T-cell (primary cell): Measurements from ENCODE around the gene ME2. TPM values are rescaled to one million over a fixed set of nuclear protein-coding genes. Genes with fewer than 3 reads are reported as not detected.
"Not testable (repeated sequence)": the region's sequence is repeated elsewhere in the genome, so short reads cannot be mapped to it uniquely, and the experiment has no call there.

Source experiments
- ATAC-seq, 4 experiments: fragments of 200-7000 bp in 3 of 4; fragments of 150-1000 bp in 1 of 4; cut with Tn5 transposase; replicated peaks in 1 of 4; 1 replicate in 3 of 4; 2 replicates in 1 of 4; pipeline ENCODE4 v1.10.0; 2021; ENCODE audit warnings: moderate library complexity in 3 of 4, mild to moderate bottlenecking in 2 of 4, moderate number of reproducible peaks in 1 of 4
- CTCF ChIA-PET, 2 donors: fragments of 300-600 bp; sonication (Branson Sonifier 250); formaldehyde crosslinking; loops; one replicate each; lab custom pipeline; 2022; ENCODE audit warnings: antibody characterized with exemption in 2 of 2; lab: Charles Lee
- POLR2A ChIA-PET, 2 donors: fragments of 300-600 bp; sonication (Branson Sonifier 250); formaldehyde crosslinking; loops; one replicate each; lab custom pipeline; 2022; ENCODE audit warnings: antibody characterized with exemption in 2 of 2; lab: Charles Lee
- DNase-seq, 35 experiments: peaks; one replicate each; pipeline versions ENCODE4 v3.0.0 to v3.0.0-alpha.2; 2013 to 2023
- H3K27ac ChIP-seq: one replicate; pipeline ENCODE4 v1.5.1; 2013; ENCODE audit warnings: low read length
- H3K27me3 ChIP-seq, 2 experiments: replicated peaks in 1 of 2; 1 replicate in 1 of 2; 2 replicates in 1 of 2; pipeline versions ENCODE4 v1.6.1 to v1.7.0; 2013; ENCODE audit warnings: low read length in 1 of 2, mixed read lengths in 1 of 2; ENCODE audit not compliant: control insufficient read depth in 2 of 2, insufficient read depth in 2 of 2; ENCODE audit errors: extremely low read depth in 1 of 2
- H3K36me3 ChIP-seq, 2 donors: 1 replicate in 1 of 2; 2 replicates in 1 of 2; pipeline versions ENCODE4 v1.6.1 to v1.7.0; 2013; ENCODE audit warnings: low read length in 1 of 2; ENCODE audit not compliant: control insufficient read depth in 2 of 2, insufficient read depth in 1 of 2; ENCODE audit errors: extremely low read depth in 1 of 2
- H3K4me1 ChIP-seq, 2 experiments: 1 replicate in 1 of 2; 2 replicates in 1 of 2; pipeline versions ENCODE4 v1.6.1 to v1.7.0; 2013; ENCODE audit warnings: low read length in 2 of 2, mixed read lengths in 1 of 2; ENCODE audit not compliant: insufficient read depth in 2 of 2, control insufficient read depth in 1 of 2; ENCODE audit errors: extremely low read depth in 1 of 2
- H3K4me3 ChIP-seq, 2 donors: 1 replicate in 1 of 2; 2 replicates in 1 of 2; pipeline versions ENCODE4 v1.5.1 to v1.7.0; 2013; ENCODE audit warnings: mild to moderate bottlenecking in 2 of 2, low read length in 1 of 2, moderate library complexity in 1 of 2; ENCODE audit not compliant: control insufficient read depth in 1 of 2; ENCODE audit errors: extremely low read depth in 1 of 2
- H3K9me3 ChIP-seq: 2 replicates; pipeline ENCODE4 v1.7.0; 2013
- H3K27ac Mint-ChIP-seq, 2 donors: one replicate each; pipeline ENCODE4 v1.8.0; 2020 to 2021; ENCODE audit warnings: mild to moderate bottlenecking in 2 of 2, mixed read lengths in 2 of 2
- H3K27me3 Mint-ChIP-seq, 2 donors: one replicate each; pipeline ENCODE4 v1.8.0; 2021 to 2022; ENCODE audit warnings: mixed read lengths in 2 of 2
- H3K36me3 Mint-ChIP-seq: one replicate; pipeline ENCODE4 v1.8.0; 2021; ENCODE audit warnings: mixed read lengths
- H3K4me1 Mint-ChIP-seq, 3 donors: one replicate each; pipeline ENCODE4 v1.8.0; 2020 to 2022; ENCODE audit warnings: mixed read lengths in 3 of 3, mild to moderate bottlenecking in 1 of 3
- H3K4me3 Mint-ChIP-seq, 3 donors: one replicate each; pipeline ENCODE4 v1.8.0; 2020 to 2022; ENCODE audit warnings: mild to moderate bottlenecking in 3 of 3, mixed read lengths in 3 of 3, moderate library complexity in 3 of 3
- H3K9me3 Mint-ChIP-seq, 3 donors: one replicate each; pipeline ENCODE4 v1.8.0; 2020 to 2022; ENCODE audit warnings: mixed read lengths in 3 of 3
- WGBS: methylation state at CpG from one replicate; pipeline ENCODE4 v1.1.5; 2013; ENCODE audit warnings: missing lambda C conversion rate; ENCODE audit not compliant: insufficient coverage; 5-methylcytosine and 5-hydroxymethylcytosine counted together
- total RNA-seq, 35 experiments: library from RNA in 6 of 35; stranded (reverse) in 6 of 35; fragments of 120-200 nt in 1 of 35; gene quantifications; one replicate each; pipeline versions ENCODE4 v1.2.1 to v1.2.4 and lab custom pipeline; 2013 to 2026

The ME2 gene
- total RNA-seq (10 to 100 TPM; 30.5 to 42.6 (median 39.9) TPM), total RNA-seq (lab: John Stamatoyannopoulos, UW) (39.9 to 252 (median 72.1) reads per million in 29 experiments)
- 55.5 TPM for total RNA-seq (2013)

- no peaks in the 10 kb centered on the region for H3K36me3 ChIP-seq
- Mint-ChIP-seq H3K4me3 (peak within 1 kb of the TSS; percentile 95 to 99 (median 98)), H3K27ac (peak within 1 kb of the TSS; percentile 97 to 99), H3K36me3 (peaks cover 3% of the 10 kb centered on the region), H3K9me3 (no peaks in the 10 kb centered on the region), H3K4me1 (peaks cover 23 to 37% (median 33%) of the 10 kb centered on the region in 3 donors), H3K27me3 (no peaks in the 10 kb centered on the region)
- H3K27me3 ChIP-seq = no peaks in the 10 kb centered on the region
- peaks cover 11 to 20% of the 10 kb centered on the region in 2 experiments for H3K4me1 ChIP-seq
- under 1% methylated on average over 76 of the region's 78 CpGs for WGBS
- POLR2A ChIA-PET = interaction anchor here (0.6 to 1.2 kb wide), 7 partner anchors 73 to 320 kb away, joined by 3 to 6 read pairs (median 3); partner anchors contain the start of gene SMAD4 (in 1 of the 2)
- peak within 1 kb of the TSS; percentile 96 for H3K27ac ChIP-seq
- H3K9me3 ChIP-seq = no peaks in the 10 kb centered on the region
- ATAC-seq = peak; percentile 91 to 94 (median 92)
- CTCF ChIA-PET = interaction anchor here in 1 of 2 donors (0.5 to 1.4 kb wide), 10 partner anchors 10 to 188 kb away, joined by 3 to 7 read pairs (median 4); partner anchors contain the start of genes ELAC1 and SMAD4
- peak; percentile 70 to 92 (median 83) for DNase-seq
- H3K4me3 ChIP-seq = peak within 1 kb of the TSS; percentile 87 to 90
Observed at GRCh38 chr18:50878345-50879301, at the start of gene ME2. TSS of gene ME2 (plus strand) at chr18:50879118. CDS start at chr18:50895821, 16,703 bp downstream.

GRCh38 chr18:50829644-50830043 lies 49.3 kb upstream of the ME2 start:
- ChIA-PET CTCF (no interaction called here), POLR2A (no interaction called here)
- H3K9me3 Mint-ChIP-seq = no peaks in the 10 kb centered on the region
- no peaks in the 10 kb centered on the region for H3K36me3 Mint-ChIP-seq
- no peak for ATAC-seq
- no peak overlapping the region for H3K27ac ChIP-seq
- H3K4me3 Mint-ChIP-seq = no peak overlapping the region
- H3K4me1 ChIP-seq = no peaks in the 10 kb centered on the region
- no peaks in the 10 kb centered on the region for H3K9me3 ChIP-seq
- H3K4me3 ChIP-seq = no peak overlapping the region
- no peak overlapping the region for H3K27ac Mint-ChIP-seq
- DNase-seq = no peak
- H3K36me3 ChIP-seq = no peaks in the 10 kb centered on the region
- WGBS = 100% methylated on average over 2 of the region's 5 CpGs
- H3K4me1 Mint-ChIP-seq = no peaks in the 10 kb centered on the region
- no peaks in the 10 kb centered on the region for H3K27me3 Mint-ChIP-seq
- H3K27me3 ChIP-seq = peaks cover 0 to 3% of the 10 kb centered on the region in 2 experiments

GRCh38 chr18:50830544-50830943 lies 48.4 kb upstream of the ME2 start:
- Mint-ChIP-seq H3K27ac (no peak overlapping the region), H3K9me3 (no peaks in the 10 kb centered on the region), H3K36me3 (no peaks in the 10 kb centered on the region), H3K4me3 (no peak overlapping the region), H3K27me3 (no peaks in the 10 kb centered on the region), H3K4me1 (no peaks in the 10 kb centered on the region)
- DNase-seq (no peak), ATAC-seq (no peak)
- POLR2A ChIA-PET = no interaction called here
- no peaks in the 10 kb centered on the region for H3K4me1 ChIP-seq
- H3K4me3 ChIP-seq = no peak overlapping the region
- 80% methylated on average over 4 of the region's 5 CpGs for WGBS
- peaks cover 0 to 3% of the 10 kb centered on the region in 2 experiments for H3K27me3 ChIP-seq
- no peaks in the 10 kb centered on the region for H3K9me3 ChIP-seq
- CTCF ChIA-PET = interaction anchor here in 1 of 2 donors (0.6 kb wide), 1 partner anchor 877 kb away, joined by 5 read pairs; no protein-coding TSS in a partner anchor
- no peaks in the 10 kb centered on the region for H3K36me3 ChIP-seq
- no peak overlapping the region for H3K27ac ChIP-seq

- Histone ChIP-seq H3K4me3 (no peak overlapping the region), H3K27ac (no peak overlapping the region), H3K36me3 (no peaks in the 10 kb centered on the region), H3K9me3 (no peaks in the 10 kb centered on the region), H3K4me1 (no peaks in the 10 kb centered on the region), H3K27me3 (peaks cover 0 to 3% of the 10 kb centered on the region in 2 experiments)
- WGBS = 90% methylated on average over 2 of the region's 2 CpGs
- CTCF ChIA-PET = no interaction called here
- peaks cover 4 to 5% of the 10 kb centered on the region in 2 donors for H3K27me3 Mint-ChIP-seq
- ATAC-seq = no peak
- H3K27ac Mint-ChIP-seq = no peak overlapping the region
- peaks cover 2 to 6% (median 4%) of the 10 kb centered on the region in 3 donors for H3K4me1 Mint-ChIP-seq
- H3K9me3 Mint-ChIP-seq = no peaks in the 10 kb centered on the region
- DNase-seq = no peak
- POLR2A ChIA-PET = no interaction called here
- H3K4me3 Mint-ChIP-seq = no peak overlapping the region
- no peaks in the 10 kb centered on the region for H3K36me3 Mint-ChIP-seq
Observed at GRCh38 chr18:50832754-50833153, 46.2 kb upstream of the ME2 start.

GRCh38 chr18:50833496-50833895 lies 45.4 kb upstream of the ME2 start:
- POLR2A ChIA-PET, H3K9me3 Mint-ChIP-seq, H3K4me3 ChIP-seq, H3K27me3 Mint-ChIP-seq, CTCF ChIA-PET, H3K4me1 ChIP-seq, H3K36me3 Mint-ChIP-seq, H3K27me3 ChIP-seq, ATAC-seq, H3K27ac Mint-ChIP-seq, H3K9me3 ChIP-seq, DNase-seq, H3K27ac ChIP-seq, H3K4me3 Mint-ChIP-seq, H3K4me1 Mint-ChIP-seq, H3K36me3 ChIP-seq: not testable (repeated sequence)
- WGBS = 95% methylated on average over 6 of the region's 7 CpGs

GRCh38 chr18:50836521-50836957 lies 42.4 kb upstream of the ME2 start:
- Histone ChIP-seq H3K4me3 (no peak overlapping the region), H3K4me1 (no peaks in the 10 kb centered on the region), H3K27ac (no peak overlapping the region), H3K9me3 (no peaks in the 10 kb centered on the region), H3K36me3 (no peaks in the 10 kb centered on the region), H3K27me3 (no peaks in the 10 kb centered on the region)
- Mint-ChIP-seq H3K27me3 (peaks cover 6 to 10% of the 10 kb centered on the region in 2 donors), H3K36me3 (no peaks in the 10 kb centered on the region), H3K4me1 (peaks cover 2 to 6% (median 4%) of the 10 kb centered on the region in 3 donors), H3K9me3 (no peaks in the 10 kb centered on the region), H3K4me3 (no peak overlapping the region), H3K27ac (no peak overlapping the region)
- ATAC-seq (no peak), DNase-seq (no peak)
- ChIA-PET POLR2A (interaction anchor here in 1 of 2 donors (0.7 kb wide), 1 partner anchor 208 kb away, joined by 5 read pairs; no protein-coding TSS in a partner anchor), CTCF (interaction anchor here (0.6 to 0.7 kb wide), 3 partner anchors 10 to 314 kb away, joined by 3 to 10 read pairs (median 3); partner anchors contain the start of gene ME2 (in 1 of the 2))
- WGBS = no CpG with 5 or more reads among the region's 2 CpGs
